GM18511 (cell line): ENCODE data around the gene HCFC1.

ENCODE experiments used
- ATAC-seq: cut with Tn5 transposase; IDR thresholded peaks from one replicate; pipeline ENCODE4 v1.9.1; 2021; ENCODE audit warnings: mild to moderate bottlenecking, moderate library complexity; ENCODE audit not compliant: unreplicated experiment

Gene HCFC1

GRCh38 chrX:153905481-153906095 is 66.0 kb downstream of the HCFC1 start:
- ATAC-seq: no peak

- ATAC-seq: no peak
These were observed 67.3 kb downstream of the HCFC1 start, which contains the start of gene AVPR2 for GRCh38 chrX:153903991-153904957. AVPR2 (plus strand) TSS chrX:153904673; CDS start chrX:153905146, 473 bp downstream.

- ATAC-seq: no peak
These were observed 68.2 kb downstream of the HCFC1 start for GRCh38 chrX:153903238-153903980.

- no peak for ATAC-seq
These were observed 69.2 kb downstream of the HCFC1 start for GRCh38 chrX:153902385-153902784.

GRCh38 chrX:153901753-153902140 is 69.9 kb downstream of the HCFC1 start:
- ATAC-seq: no peak

- ATAC-seq: peak; percentile 81
These were observed 70.5 kb downstream of the HCFC1 start for GRCh38 chrX:153900831-153901752.

- ATAC-seq: no peak
These were observed 73.7 kb downstream of the HCFC1 start for GRCh38 chrX:153897899-153898298.
